GM18951 (cell line): ENCODE data around the gene CHGA.

Source experiments
- POLR2A ChIP-seq: IDR thresholded peaks from 4 replicates; pipeline ENCODE4 v1.6.1; 2011; ENCODE audit warnings: mild to moderate bottlenecking; ENCODE audit not compliant: insufficient read length, insufficient read depth; ENCODE audit errors: extremely low read depth
- in situ Hi-C: fragments of 300-500 bp; cut with MboI; formaldehyde crosslinking; loops from one replicate; pipeline ENCODE4 v1.12.0; 2022; ENCODE audit warnings: low sequenced_read_pairs, mixed read lengths, inconsistent platforms; ENCODE audit not compliant: unreplicated experiment

Gene CHGA

GRCh38 chr14:92892589-92892988, 30.4 kb upstream of the CHGA start:
- in situ Hi-C loops, result no loop called here
- no peak for TF ChIP-seq POLR2A

- no peak for TF ChIP-seq POLR2A
- in situ Hi-C loops, result no loop called here
Measured at GRCh38 chr14:92895352-92895878, 27.5 kb upstream of the CHGA start.

GRCh38 chr14:92897922-92898565, 24.9 kb upstream of the CHGA start:
- in situ Hi-C loops, result no loop called here
- TF ChIP-seq POLR2A, result no peak

GRCh38 chr14:92898566-92899131, 24.3 kb upstream of the CHGA start:
- in situ Hi-C loops, result no loop called here
- no peak for TF ChIP-seq POLR2A

GRCh38 chr14:92900660-92901059, 22.3 kb upstream of the CHGA start:
- TF ChIP-seq POLR2A, result no peak
- in situ Hi-C loops, result no loop called here

- in situ Hi-C loops, result no loop called here
Measured at GRCh38 chr14:92902191-92902590, 20.8 kb upstream of the CHGA start.

GRCh38 chr14:92902726-92903125, 20.2 kb upstream of the CHGA start:
- in situ Hi-C loops, result no loop called here
- TF ChIP-seq POLR2A, result no peak

More at GRCh38 chr14:92902191-92902590, 20.8 kb upstream of the CHGA start:
- no peak for TF ChIP-seq POLR2A

- no peak for TF ChIP-seq POLR2A
- in situ Hi-C loops, result no loop called here
Measured at GRCh38 chr14:92903359-92903758, 19.6 kb upstream of the CHGA start.

- TF ChIP-seq POLR2A, result no peak
- in situ Hi-C loops, result no loop called here
Measured at GRCh38 chr14:92905667-92906066, 17.3 kb upstream of the CHGA start.

- in situ Hi-C loops, result no loop called here
- TF ChIP-seq POLR2A, result no peak
Measured at GRCh38 chr14:92906420-92906819, 16.5 kb upstream of the CHGA start.

GRCh38 chr14:92906823-92907222, 16.1 kb upstream of the CHGA start:
- in situ Hi-C loops, result no loop called here

GRCh38 chr14:92907316-92907911, 15.5 kb upstream of the CHGA start:
- in situ Hi-C loops, result no loop called here
- TF ChIP-seq POLR2A, result no peak

More at GRCh38 chr14:92906823-92907222, 16.1 kb upstream of the CHGA start:
- TF ChIP-seq POLR2A, result no peak

GRCh38 chr14:92914087-92914656, 8.8 kb upstream of the CHGA start:
- TF ChIP-seq POLR2A, result no peak
- in situ Hi-C loops, result no loop called here
